Measurements from ENCODE around the gene SLX4IP.

Gene SLX4IP

GRCh38 chr20:10429443-10429981 is 5.6 kb upstream of the SLX4IP start:
- no peak for FAIRE-seq

- no peak for FAIRE-seq
Measured at GRCh38 chr20:10430000-10430466, 5.1 kb upstream of the SLX4IP start.

- no peak for FAIRE-seq
Measured at GRCh38 chr20:10430704-10431103, 4.4 kb upstream of the SLX4IP start.

- FAIRE-seq = no peak
Measured at GRCh38 chr20:10432079-10432478, 3.0 kb upstream of the SLX4IP start.

- FAIRE-seq = no peak
Measured at GRCh38 chr20:10433014-10433622, 2.0 kb upstream of the SLX4IP start.

- FAIRE-seq = no peak
Measured at GRCh38 chr20:10433623-10434466, 1.3 kb upstream of the SLX4IP start, which contains the start of gene MKKS. TSS of gene MKKS (minus strand) at chr20:10434222. CDS start at chr20:10413514, 20,708 bp downstream.

- peak; percentile 92 for FAIRE-seq
Measured at GRCh38 chr20:10434467-10434831, 656 bp upstream of the SLX4IP start.

- no peak for FAIRE-seq
Measured at GRCh38 chr20:10436053-10436699, 1.1 kb downstream of the SLX4IP start.

- no peak for FAIRE-seq
Measured at GRCh38 chr20:10438217-10438616, 3.1 kb downstream of the SLX4IP start.

- FAIRE-seq = no peak
Measured at GRCh38 chr20:10443936-10444335, 8.8 kb downstream of the SLX4IP start.

GRCh38 chr20:10445758-10446157 is 10.7 kb downstream of the SLX4IP start:
- FAIRE-seq = no peak

- no peak for FAIRE-seq
Measured at GRCh38 chr20:10447028-10447427, 11.9 kb downstream of the SLX4IP start.

GRCh38 chr20:10448270-10449156 is 13.4 kb downstream of the SLX4IP start:
- no peak for FAIRE-seq

- no peak for FAIRE-seq
Measured at GRCh38 chr20:10449270-10449669, 14.2 kb downstream of the SLX4IP start.

- FAIRE-seq = no peak
Measured at GRCh38 chr20:10453241-10453640, 18.1 kb downstream of the SLX4IP start.

- no peak for FAIRE-seq
Measured at GRCh38 chr20:10454151-10454750, 19.1 kb downstream of the SLX4IP start.

- FAIRE-seq = no peak
Measured at GRCh38 chr20:10461495-10461894, 26.4 kb downstream of the SLX4IP start.

- no peak for FAIRE-seq
Measured at GRCh38 chr20:10462516-10462915, 27.4 kb downstream of the SLX4IP start.

- no peak for FAIRE-seq
Measured at GRCh38 chr20:10463622-10464021, 28.5 kb downstream of the SLX4IP start.

GRCh38 chr20:10465135-10465534 is 30.0 kb downstream of the SLX4IP start:
- FAIRE-seq = no peak

GRCh38 chr20:10466325-10466724 is 31.2 kb downstream of the SLX4IP start:
- FAIRE-seq = no peak

- FAIRE-seq = no peak
Measured at GRCh38 chr20:10466855-10467254, 31.8 kb downstream of the SLX4IP start.
